RWPE2 (cell line): ENCODE results near the gene PLXNB3.

ENCODE experiments used
- ATAC-seq: fragments of 200-7000 bp; cut with Tn5 transposase; 3 replicates; pipeline ENCODE4 v1.9.1; 2021; ENCODE audit warnings: low read depth
- DNase-seq: peaks from one replicate; pipeline ENCODE4 v3.0.0-alpha.2; 2020; ENCODE audit warnings: low spot score
- H3K27ac ChIP-seq: fragments of 450-650 bp; 2 replicates; pipeline ENCODE4 v1.5.1; 2017; ENCODE audit warnings: mild to moderate bottlenecking; ENCODE audit not compliant: poor library complexity, severe bottlenecking
- H3K27me3 ChIP-seq: fragments of 250-450 bp; sonication (Bioruptor Pico); 2 replicates; pipeline ENCODE4 v1.5.1; 2021; ENCODE audit warnings: mild to moderate bottlenecking, moderate library complexity; ENCODE audit not compliant: insufficient read depth, poor library complexity, severe bottlenecking
- H3K36me3 ChIP-seq: fragments of 250-450 bp; sonication (Bioruptor Pico); 2 replicates; pipeline ENCODE4 v1.5.1; 2020; ENCODE audit warnings: low read depth, mild to moderate bottlenecking, moderate library complexity
- H3K4me1 ChIP-seq: fragments of 250-450 bp; sonication (Bioruptor Pico); 2 replicates; pipeline ENCODE4 v1.5.1; 2021; ENCODE audit warnings: mild to moderate bottlenecking, moderate library complexity; ENCODE audit not compliant: insufficient read depth, poor library complexity, severe bottlenecking
- H3K4me3 ChIP-seq: fragments of 250-450 bp; sonication (Bioruptor Pico); 2 replicates; pipeline ENCODE4 v1.5.1; 2021; ENCODE audit warnings: mild to moderate bottlenecking, moderate library complexity; ENCODE audit not compliant: severe bottlenecking
- H3K9me3 ChIP-seq: fragments of 250-450 bp; sonication (Bioruptor Pico); 2 replicates; pipeline ENCODE4 v1.5.1; 2021; ENCODE audit warnings: mild to moderate bottlenecking, moderate library complexity; ENCODE audit not compliant: severe bottlenecking
- CTCF ChIP-seq: fragments of 450-650 bp; IDR thresholded peaks from one replicate; pipeline ENCODE4 v1.5.1; 2017; ENCODE audit warnings: mild to moderate bottlenecking, moderate library complexity; ENCODE audit not compliant: poor library complexity, severe bottlenecking

The PLXNB3 gene

GRCh38 chrX:153825042-153825441 is 61.0 kb downstream of the PLXNB3 start:
- ATAC-seq (no peak), DNase-seq (no peak)
- Histone ChIP-seq H3K4me3 (no peak overlapping the region), H3K9me3 (no peaks in the 10 kb centered on the region), H3K27me3 (peaks cover 13% of the 10 kb centered on the region), H3K36me3 (no peaks in the 10 kb centered on the region), H3K27ac (no peak overlapping the region), H3K4me1 (no peaks in the 10 kb centered on the region)
- no peak for TF ChIP-seq CTCF
